ENCODE results near the gene GDPD4.
"Not testable (repeated sequence)": the region's sequence is repeated elsewhere in the genome, so short reads cannot be mapped to it uniquely, and the experiment has no call there.

The GDPD4 gene

GRCh38 chr11:77301510-77301909, at the start of gene GDPD4:
Gene GDPD4, minus strand, starts transcription at chr11:77301686. Its CDS starts 16,549 bp downstream, at chr11:77285137.
- no peak for DNase-seq (ENCODE audit: low spot score)

GRCh38 chr11:77347948-77348347, 46.5 kb upstream of the GDPD4 start:
- no peak for DNase-seq (ENCODE audit: low spot score)

- DNase-seq (ENCODE audit: low spot score) = no peak
Observed at GRCh38 chr11:77346906-77347603, 45.6 kb upstream of the GDPD4 start.

GRCh38 chr11:77345621-77346020, 44.1 kb upstream of the GDPD4 start:
- DNase-seq (ENCODE audit: low spot score) = no peak

GRCh38 chr11:77340501-77340900, 39.0 kb upstream of the GDPD4 start:
- no peak for DNase-seq (ENCODE audit: low spot score)

- no peak for DNase-seq (ENCODE audit: low spot score)
Observed at GRCh38 chr11:77332259-77332658, 30.8 kb upstream of the GDPD4 start.

GRCh38 chr11:77325159-77325558, 23.7 kb upstream of the GDPD4 start:
- DNase-seq (ENCODE audit: low spot score) = no peak

- DNase-seq (ENCODE audit: low spot score) = no peak
Observed at GRCh38 chr11:77324508-77324907, 23.0 kb upstream of the GDPD4 start.

GRCh38 chr11:77322926-77323590, 21.6 kb upstream of the GDPD4 start:
- no peak for DNase-seq (ENCODE audit: low spot score)

- no peak for DNase-seq (ENCODE audit: low spot score)
Observed at GRCh38 chr11:77322506-77322905, 21.0 kb upstream of the GDPD4 start.

- DNase-seq (ENCODE audit: low spot score) = no peak
Observed at GRCh38 chr11:77320351-77320750, 18.9 kb upstream of the GDPD4 start.

GRCh38 chr11:77318600-77318999, 17.1 kb upstream of the GDPD4 start:
- DNase-seq (ENCODE audit: low spot score) = no peak

GRCh38 chr11:77316733-77317342, 15.4 kb upstream of the GDPD4 start:
- DNase-seq (ENCODE audit: low spot score) = no peak

- no peak for DNase-seq (ENCODE audit: low spot score)
Observed at GRCh38 chr11:77312107-77312506, 10.6 kb upstream of the GDPD4 start.

GRCh38 chr11:77311701-77312100, 10.2 kb upstream of the GDPD4 start:
- no peak for DNase-seq (ENCODE audit: low spot score)

- no peak for DNase-seq (ENCODE audit: low spot score)
Observed at GRCh38 chr11:77310721-77311120, 9.2 kb upstream of the GDPD4 start.

- DNase-seq (ENCODE audit: low spot score) = no peak
Observed at GRCh38 chr11:77309401-77310085, 8.1 kb upstream of the GDPD4 start.

GRCh38 chr11:77308838-77309237, 7.4 kb upstream of the GDPD4 start:
- no peak for DNase-seq (ENCODE audit: low spot score)

GRCh38 chr11:77303328-77303727, 1.8 kb upstream of the GDPD4 start:
- DNase-seq (ENCODE audit: low spot score) = no peak

GRCh38 chr11:77302752-77303151, 1.3 kb upstream of the GDPD4 start:
- DNase-seq (ENCODE audit: low spot score) = no peak

- DNase-seq (ENCODE audit: low spot score) = no peak
Observed at GRCh38 chr11:77300695-77301094, 791 bp downstream of the GDPD4 start.

- DNase-seq (ENCODE audit: low spot score) = not testable (repeated sequence)
Observed at GRCh38 chr11:77300028-77300427, 1.5 kb downstream of the GDPD4 start.

GRCh38 chr11:77299528-77299993, 1.9 kb downstream of the GDPD4 start:
- no peak for DNase-seq (ENCODE audit: low spot score)

Measured in germinal center (tissue), 1 donor.